Astrocyte (in vitro differentiated cells and primary cell): ENCODE measurements around the gene OASL. TPM values are rescaled to one million over a fixed set of nuclear protein-coding genes. Genes with fewer than 3 reads are reported as not detected.

Source experiments
- DNase-seq: peaks from one replicate; pipeline ENCODE4 v3.0.0-alpha.2; 2010; ENCODE audit warnings: low read depth
- FAIRE-seq: peaks from 2 replicates; lab custom pipeline; 2011; peaks lifted over from hg19 to GRCh38; lab: Jason Lieb, UNC
- H2AFZ ChIP-seq: 2 replicates; pipeline ENCODE4 v1.6.0; 2012; ENCODE audit warnings: low read depth, low read length, inconsistent platforms
- H3K27ac ChIP-seq: 2 replicates; pipeline ENCODE4 v1.5.1; 2011; ENCODE audit warnings: low read depth, low read length, inconsistent platforms
- H3K27me3 ChIP-seq: 2 replicates; pipeline ENCODE4 v1.6.0; 2011; ENCODE audit warnings: low read length, inconsistent platforms; ENCODE audit not compliant: insufficient read depth
- H3K36me3 ChIP-seq: 2 replicates; pipeline ENCODE4 v1.5.1; 2011; ENCODE audit warnings: low read length, inconsistent platforms; ENCODE audit not compliant: insufficient read depth
- H3K4me1 ChIP-seq: 2 replicates; pipeline ENCODE4 v1.5.1; 2011; ENCODE audit warnings: low read length, inconsistent platforms; ENCODE audit not compliant: insufficient read depth
- H3K4me2 ChIP-seq: 2 replicates; pipeline ENCODE4 v1.6.0; 2012; ENCODE audit warnings: low read length, inconsistent platforms
- H3K4me3 ChIP-seq: 2 replicates; pipeline ENCODE4 v1.5.1; 2011; ENCODE audit warnings: low read depth, mild to moderate bottlenecking, low read length, inconsistent platforms; ENCODE audit not compliant: insufficient read depth
- H3K79me2 ChIP-seq: 2 replicates; pipeline ENCODE4 v1.6.0; 2012; ENCODE audit warnings: mild to moderate bottlenecking, low read length, inconsistent platforms; ENCODE audit not compliant: insufficient read depth
- H3K9ac ChIP-seq: 2 replicates; pipeline ENCODE4 v1.6.0; 2012; ENCODE audit warnings: mild to moderate bottlenecking, low read length, inconsistent platforms
- H3K9me3 ChIP-seq: 2 replicates; pipeline ENCODE4 v1.5.1; 2012; ENCODE audit warnings: low read depth, mild to moderate bottlenecking, low read length, inconsistent platforms; ENCODE audit not compliant: insufficient read depth
- H4K20me1 ChIP-seq: 2 replicates; pipeline ENCODE4 v1.6.0; 2012; ENCODE audit warnings: low read length, inconsistent platforms; ENCODE audit not compliant: insufficient read depth
- H3K27ac Mint-ChIP-seq: one replicate; pipeline ENCODE4 v1.8.0; 2021; ENCODE audit warnings: mild to moderate bottlenecking, mixed read lengths; ENCODE audit not compliant: unreplicated experiment
- H3K27me3 Mint-ChIP-seq: one replicate; pipeline ENCODE4 v1.8.0; 2021; ENCODE audit warnings: low read depth, mixed read lengths; ENCODE audit not compliant: unreplicated experiment
- H3K36me3 Mint-ChIP-seq: one replicate; pipeline ENCODE4 v1.8.0; 2021; ENCODE audit warnings: low read depth, mixed read lengths; ENCODE audit not compliant: unreplicated experiment
- H3K4me1 Mint-ChIP-seq: one replicate; pipeline ENCODE4 v1.8.0; 2021; ENCODE audit warnings: low read depth, mixed read lengths; ENCODE audit not compliant: unreplicated experiment
- H3K4me3 Mint-ChIP-seq: one replicate; pipeline ENCODE4 v1.8.0; 2021; ENCODE audit warnings: mild to moderate bottlenecking, moderate library complexity, mixed read lengths; ENCODE audit not compliant: unreplicated experiment
- H3K9me3 Mint-ChIP-seq: one replicate; pipeline ENCODE4 v1.8.0; 2021; ENCODE audit warnings: mild to moderate bottlenecking, mixed read lengths; ENCODE audit not compliant: unreplicated experiment
- CTCF ChIP-seq: IDR thresholded peaks from 2 replicates; pipeline ENCODE4 v1.5.1; 2011; ENCODE audit warnings: low read depth, mild to moderate bottlenecking, inconsistent platforms, low read length, moderate library complexity; ENCODE audit not compliant: insufficient read depth
- EZH2 ChIP-seq: IDR thresholded peaks from 2 replicates; pipeline ENCODE4 v1.6.1; 2012; ENCODE audit warnings: mild to moderate bottlenecking, low read length, inconsistent platforms; ENCODE audit not compliant: insufficient read depth
- total RNA-seq: library from RNA; stranded (reverse); gene quantifications from 2 replicates; pipeline ENCODE4 v1.2.1, GENCODE V29; 2021

The OASL gene
- total RNA-seq, 1 donor from 2014 or later, result 0.75 TPM

- peaks cover 2% of the 10 kb centered on the region for H3K4me1 Mint-ChIP-seq
- H3K27ac Mint-ChIP-seq, result no peak overlapping the region
- no peak overlapping the region for H3K27ac ChIP-seq
- H3K36me3 Mint-ChIP-seq, result peaks cover 23% of the 10 kb centered on the region
- no peak for TF ChIP-seq EZH2
- TF ChIP-seq CTCF, result no peak
- no peaks in the 10 kb centered on the region for H3K79me2 ChIP-seq
- H3K4me2 ChIP-seq, result no peak overlapping the region
- H3K9me3 Mint-ChIP-seq, result peaks cover 3% of the 10 kb centered on the region
- H4K20me1 ChIP-seq, result no peaks in the 10 kb centered on the region
- no peaks in the 10 kb centered on the region for H3K4me1 ChIP-seq
- H3K4me3 ChIP-seq, result no peak overlapping the region
- no peak overlapping the region for H3K4me3 Mint-ChIP-seq
- DNase-seq (no peak), FAIRE-seq (no peak)
- H3K9ac ChIP-seq, result no peak overlapping the region
- peaks cover 6% of the 10 kb centered on the region for H3K27me3 Mint-ChIP-seq
- H3K27me3 ChIP-seq, result no peaks in the 10 kb centered on the region
- H2AFZ ChIP-seq, result no peak overlapping the region
- peaks cover 8% of the 10 kb centered on the region for H3K36me3 ChIP-seq
- no peaks in the 10 kb centered on the region for H3K9me3 ChIP-seq
These were observed 38.5 kb downstream of the OASL start for GRCh38 chr12:121000530-121000929.

DNA sequence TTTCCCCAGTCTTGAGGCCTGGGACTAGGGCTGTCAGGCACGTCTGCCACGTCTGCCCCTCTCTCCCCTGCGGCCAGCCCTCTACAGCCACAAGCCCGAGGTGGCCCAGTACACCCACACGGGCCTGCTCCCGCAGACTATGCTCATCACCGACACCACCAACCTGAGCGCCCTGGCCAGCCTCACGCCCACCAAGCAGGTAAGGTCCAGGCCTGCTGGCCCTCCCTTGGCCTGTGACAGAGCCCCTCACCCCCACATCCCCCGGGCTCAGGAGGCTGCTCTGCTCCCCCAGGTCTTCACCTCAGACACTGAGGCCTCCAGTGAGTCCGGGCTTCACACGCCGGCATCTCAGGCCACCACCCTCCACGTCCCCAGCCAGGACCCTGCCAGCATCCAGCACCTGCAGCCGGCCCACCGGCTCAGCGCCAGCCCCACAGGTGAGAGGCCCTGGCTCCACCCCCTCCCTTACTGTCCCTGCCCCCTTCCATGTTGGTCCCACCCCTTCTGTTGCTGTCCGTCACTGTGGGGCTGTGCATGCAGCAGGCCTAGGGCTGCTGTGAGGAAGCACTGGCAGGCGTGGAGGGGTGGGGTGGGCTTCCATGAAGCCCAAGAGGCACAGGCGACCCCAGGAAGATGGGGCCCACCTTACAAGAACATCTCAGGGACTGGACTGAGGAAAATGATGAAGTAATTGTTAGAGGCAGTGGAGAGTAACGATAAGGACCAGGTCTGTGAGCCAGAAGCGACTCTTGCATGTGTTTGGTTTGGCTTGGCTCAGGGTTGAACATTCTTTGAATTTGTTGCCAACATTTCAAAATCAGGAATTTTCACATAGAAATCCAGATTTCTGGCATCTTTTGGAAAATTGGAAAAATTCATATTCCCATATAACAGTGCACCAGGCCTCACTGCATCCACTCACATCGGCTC, 39.6 kb downstream of the OASL start:
- H3K36me3 Mint-ChIP-seq, result peaks cover 14% of the 10 kb centered on the region

More for the DNA sequence above, 39.6 kb downstream of the OASL start:
- Histone ChIP-seq H3K4me3 (no peak overlapping the region), H3K9me3 (no peaks in the 10 kb centered on the region), H3K27me3 (no peaks in the 10 kb centered on the region), H4K20me1 (no peaks in the 10 kb centered on the region), H3K79me2 (no peaks in the 10 kb centered on the region), H3K9ac (no peak overlapping the region), H3K4me1 (no peaks in the 10 kb centered on the region), H3K27ac (no peak overlapping the region), H3K36me3 (peaks cover 4% of the 10 kb centered on the region), H3K4me2 (no peak overlapping the region), H2AFZ (no peak overlapping the region)
- H3K4me3 Mint-ChIP-seq, result no peak overlapping the region
- peaks cover 17% of the 10 kb centered on the region for H3K27me3 Mint-ChIP-seq
- H3K9me3 Mint-ChIP-seq, result peaks cover 9% of the 10 kb centered on the region
- H3K27ac Mint-ChIP-seq, result no peak overlapping the region
- FAIRE-seq (no peak), DNase-seq (peak; percentile 40)
- H3K4me1 Mint-ChIP-seq, result peaks cover 2% of the 10 kb centered on the region
- TF ChIP-seq CTCF (no peak), EZH2 (no peak)
